ENCODE data around the gene PIGZ. TPM values are rescaled to one million over a fixed set of nuclear protein-coding genes. Genes with fewer than 3 reads are reported as not detected.

The PIGZ gene
- total RNA-seq, 1 donor from 2014 or later = not detected

GRCh38 chr3:196931828-196932587 is 36.6 kb downstream of the PIGZ start:
- DNase-seq (ENCODE audit: low spot score) = no peak
- Mint-ChIP-seq H3K27me3 (ENCODE audit: insufficient read depth, low read depth) (no peaks in the 10 kb centered on the region), H3K4me3 (no peak overlapping the region), H3K36me3 (peaks cover 24% of the 10 kb centered on the region), H3K27ac (no peak overlapping the region), H3K4me1 (no peaks in the 10 kb centered on the region), H3K9me3 (no peaks in the 10 kb centered on the region)
- Histone ChIP-seq H3K4me1 (no peaks in the 10 kb centered on the region), H3K4me3 (no peak overlapping the region), H3K9ac (no peak overlapping the region), H3K36me3 (peaks cover 6% of the 10 kb centered on the region), H3K9me3 (ENCODE audit: low read depth) (no peaks in the 10 kb centered on the region), H3K27me3 (no peaks in the 10 kb centered on the region), H3F3A (ENCODE audit: low read depth) (peaks cover 22% of the 10 kb centered on the region), H4K20me1 (ENCODE audit: low read depth) (no peaks in the 10 kb centered on the region), H3K4me2 (no peak overlapping the region), H3K79me2 (ENCODE audit: low read depth) (no peaks in the 10 kb centered on the region), H2AFZ (replicated peaks) (no peak overlapping the region), H3K27ac (no peak overlapping the region)
- TF ChIP-seq CTCF (IDR thresholded peaks at IDR 0.05) = no peak
- TF ChIP-seq EZH2phosphoT487 (IDR thresholded peaks at IDR 0.05) = no peak
- TF ChIP-seq EZH2 (IDR thresholded peaks at IDR 0.05) = no peak

GRCh38 chr3:196931157-196931556 is 37.5 kb downstream of the PIGZ start:
- H3K4me1 Mint-ChIP-seq = no peaks in the 10 kb centered on the region
- no peak overlapping the region for H3K9ac ChIP-seq
- no peak overlapping the region for H3K27ac Mint-ChIP-seq
- H3K4me3 Mint-ChIP-seq = no peak overlapping the region
- no peaks in the 10 kb centered on the region for H3K27me3 ChIP-seq
- H3K4me1 ChIP-seq = no peaks in the 10 kb centered on the region
- peaks cover 2% of the 10 kb centered on the region for H3K36me3 ChIP-seq
- H4K20me1 ChIP-seq (ENCODE audit: low read depth) = no peaks in the 10 kb centered on the region
- H3K27me3 Mint-ChIP-seq (ENCODE audit: insufficient read depth, low read depth) = no peaks in the 10 kb centered on the region
- H3K79me2 ChIP-seq (ENCODE audit: low read depth) = no peaks in the 10 kb centered on the region
- no peak for TF ChIP-seq EZH2phosphoT487 (IDR thresholded peaks at IDR 0.05)
- TF ChIP-seq EZH2 (IDR thresholded peaks at IDR 0.05) = no peak
- TF ChIP-seq CTCF (IDR thresholded peaks at IDR 0.05) = no peak
- no peaks in the 10 kb centered on the region for H3K9me3 ChIP-seq (ENCODE audit: low read depth)
- H3K36me3 Mint-ChIP-seq = peaks cover 18% of the 10 kb centered on the region
- H3K9me3 Mint-ChIP-seq = no peaks in the 10 kb centered on the region
- H3K27ac ChIP-seq = no peak overlapping the region
- no peak overlapping the region for H3K4me2 ChIP-seq
- no peak overlapping the region for H3K4me3 ChIP-seq
- peaks cover 19% of the 10 kb centered on the region for H3F3A ChIP-seq (ENCODE audit: low read depth)
- DNase-seq (ENCODE audit: low spot score) = no peak
- no peak overlapping the region for H2AFZ ChIP-seq (replicated peaks)

GRCh38 chr3:196927571-196928453 is 40.8 kb downstream of the PIGZ start:
- no peak overlapping the region for H3K4me3 ChIP-seq
- no peaks in the 10 kb centered on the region for H3K79me2 ChIP-seq (ENCODE audit: low read depth)
- DNase-seq (ENCODE audit: low spot score) = no peak
- peaks cover 9% of the 10 kb centered on the region for H3K36me3 Mint-ChIP-seq
- no peak overlapping the region for H3K4me3 Mint-ChIP-seq
- TF ChIP-seq EZH2phosphoT487 (IDR thresholded peaks at IDR 0.05) = no peak
- TF ChIP-seq EZH2 (IDR thresholded peaks at IDR 0.05) = no peak
- no peak for TF ChIP-seq CTCF (IDR thresholded peaks at IDR 0.05)
- no peaks in the 10 kb centered on the region for H3K9me3 Mint-ChIP-seq
- no peak overlapping the region for H3K27ac ChIP-seq
- H3K4me1 Mint-ChIP-seq = no peaks in the 10 kb centered on the region
- H3K9ac ChIP-seq = no peak overlapping the region
- no peaks in the 10 kb centered on the region for H3K9me3 ChIP-seq (ENCODE audit: low read depth)
- H3K27me3 ChIP-seq = no peaks in the 10 kb centered on the region
- H3K36me3 ChIP-seq = peaks cover 6% of the 10 kb centered on the region
- no peak overlapping the region for H3K4me2 ChIP-seq
- H3K27ac Mint-ChIP-seq = no peak overlapping the region
- H4K20me1 ChIP-seq (ENCODE audit: low read depth) = no peaks in the 10 kb centered on the region
- H3F3A ChIP-seq (ENCODE audit: low read depth) = peaks cover 4% of the 10 kb centered on the region
- no peak overlapping the region for H2AFZ ChIP-seq (replicated peaks)
- no peaks in the 10 kb centered on the region for H3K4me1 ChIP-seq
- no peaks in the 10 kb centered on the region for H3K27me3 Mint-ChIP-seq (ENCODE audit: insufficient read depth, low read depth)
